Stomach (tissue), 4 donors: ENCODE results near the gene PARVG.

Experiments used
- CTCF ChIP-seq, 7 experiments: fragments of 450-650 bp in 4 of 7; fragments of 200-600 bp in 3 of 7; sonication (generic) in 3 of 7; IDR thresholded peaks; one replicate each; pipeline ENCODE4 v1.5.1; 2016 to 2019; ENCODE audit warnings: antibody characterized with exemption in 7 of 7, control low read depth in 2 of 7, mild to moderate bottlenecking in 1 of 7
- EP300 ChIP-seq: sonication (generic); formaldehyde crosslinking; IDR thresholded peaks from one replicate; pipeline ENCODE4 v1.6.1; 2017; ENCODE audit warnings: antibody characterized with exemption
- POLR2A ChIP-seq, 4 donors: fragments of 450-650 bp; IDR thresholded peaks; one replicate each; pipeline ENCODE4 v1.6.1; 2016; ENCODE audit warnings: antibody characterized with exemption in 4 of 4, control low read depth in 2 of 4, mild to moderate bottlenecking in 1 of 4, moderate library complexity in 1 of 4

GRCh38 chr22:44207981-44208317 lies 27.2 kb downstream of the PARVG start:
- no peak for TF ChIP-seq EP300
- no peak for TF ChIP-seq CTCF (IDR thresholded peaks at IDR 0.05)
- TF ChIP-seq POLR2A (IDR thresholded peaks at IDR 0.05): no peak
